HS-5 (cell line): ENCODE data around the gene ABAT.
"Not testable (repeated sequence)": the region's sequence is repeated elsewhere in the genome, so short reads cannot be mapped to it uniquely, and the experiment has no call there.

Source experiments
- DNase-seq: peaks from one replicate; pipeline ENCODE4 v3.0.0-alpha.2; 2012; ENCODE audit warnings: low read depth

ABAT gene

DNA sequence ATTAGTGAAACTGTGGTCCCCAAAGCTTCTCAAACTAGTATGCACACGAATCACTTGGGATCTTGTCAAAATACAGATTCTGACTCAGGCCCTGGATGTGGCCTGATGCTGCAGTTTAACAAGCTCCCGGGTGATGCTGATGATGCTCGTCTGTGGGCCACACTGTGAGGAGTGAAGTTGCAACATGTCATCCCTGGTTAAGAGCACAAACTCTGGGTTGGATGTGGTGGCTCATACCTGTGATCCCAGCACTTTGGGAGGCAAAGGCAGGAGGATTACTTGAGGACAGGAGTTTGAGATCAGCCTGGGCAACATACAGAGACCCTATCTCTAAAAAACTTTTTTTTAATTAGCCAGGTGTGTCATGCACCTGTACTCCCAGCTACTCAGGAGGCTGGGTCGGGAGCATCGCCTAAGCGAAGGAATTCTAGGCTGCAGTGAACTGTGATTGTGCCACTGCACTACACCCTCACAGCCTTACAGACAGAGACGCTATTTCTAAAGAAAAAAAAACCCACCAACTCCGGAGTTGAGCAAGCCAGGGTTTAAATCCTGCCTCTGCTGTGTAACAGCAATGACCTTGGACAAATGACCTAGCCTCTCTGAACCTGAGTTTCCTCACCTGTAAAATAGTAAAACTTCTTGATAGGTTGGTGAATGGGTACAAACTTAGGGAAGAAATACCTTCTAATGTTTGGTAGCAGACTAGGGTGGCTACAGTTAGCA is 24.4 kb upstream of the ABAT start:
- DNase-seq, result no peak

GRCh38 chr16:8651958-8652357 is 22.5 kb upstream of the ABAT start:
- not testable (repeated sequence) for DNase-seq

- DNase-seq, result no peak
These were observed 19.2 kb upstream of the ABAT start for GRCh38 chr16:8655184-8655717.

- no peak for DNase-seq
These were observed 18.0 kb upstream of the ABAT start for GRCh38 chr16:8656376-8656775.

GRCh38 chr16:8660841-8661301 is 13.5 kb upstream of the ABAT start:
- peak; percentile 28 for DNase-seq

DNA sequence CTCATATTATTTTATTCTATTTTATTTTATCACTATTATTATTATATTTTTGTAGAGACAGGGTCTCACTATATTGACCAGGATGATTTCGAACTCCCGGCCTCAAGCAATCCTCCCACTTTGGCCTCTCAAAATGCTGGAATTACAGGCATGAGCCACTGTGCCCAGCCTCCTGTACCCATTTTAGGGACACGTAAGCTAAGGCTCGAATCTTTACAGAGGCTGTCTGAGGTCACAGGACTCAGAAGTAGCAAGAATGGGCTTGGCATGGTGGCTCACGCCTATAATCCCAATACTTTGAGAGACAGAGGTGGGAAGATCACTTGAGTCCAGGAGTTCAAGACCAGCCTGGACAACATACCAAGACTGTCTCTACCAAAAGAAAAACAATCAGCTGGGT is 12.7 kb upstream of the ABAT start:
- no peak for DNase-seq

DNA sequence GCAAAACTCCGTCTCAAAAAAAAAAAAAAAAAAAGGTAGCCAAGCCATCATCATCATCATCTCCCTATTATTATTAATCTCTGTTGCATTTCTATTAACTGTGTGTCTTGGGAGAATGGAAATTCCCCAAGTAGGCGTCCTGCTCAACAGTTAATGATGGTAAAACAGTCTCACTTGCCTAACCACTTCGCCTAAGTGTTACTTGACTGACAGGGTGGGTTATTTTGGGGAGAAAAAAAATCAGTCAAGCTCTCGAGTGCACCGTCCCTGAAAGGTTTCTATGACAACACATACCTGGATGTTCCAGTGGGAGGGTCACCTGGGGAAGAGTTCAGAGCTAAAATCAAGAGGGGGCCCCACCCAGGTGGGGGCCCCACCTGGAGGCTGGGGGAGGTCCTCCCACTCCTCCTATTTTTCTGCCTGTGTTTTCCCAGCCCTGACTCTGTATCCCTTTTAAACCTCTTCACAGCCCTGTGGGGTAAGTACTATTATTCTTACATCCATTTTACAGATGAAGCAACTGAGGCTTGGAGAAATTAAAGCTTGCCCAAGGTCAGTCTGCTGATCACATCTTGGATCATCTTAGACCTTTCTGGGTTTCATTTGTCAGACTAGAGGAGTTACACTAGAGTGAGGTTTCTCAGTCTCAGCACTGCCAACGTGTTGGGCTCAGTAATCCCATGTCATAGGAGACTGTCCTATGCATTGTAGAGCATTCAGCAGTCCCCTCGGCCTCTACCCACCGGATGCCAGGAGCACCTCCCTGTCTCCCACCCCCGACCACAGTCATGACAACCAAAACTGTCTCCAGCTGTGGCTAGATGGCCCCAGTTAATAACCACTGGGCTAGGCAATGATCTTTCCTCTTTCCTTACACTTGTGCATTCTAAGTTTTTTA is 11.0 kb upstream of the ABAT start:
- no peak for DNase-seq

- DNase-seq, result no peak
These were observed 8.9 kb upstream of the ABAT start for GRCh38 chr16:8665529-8665928.

DNA sequence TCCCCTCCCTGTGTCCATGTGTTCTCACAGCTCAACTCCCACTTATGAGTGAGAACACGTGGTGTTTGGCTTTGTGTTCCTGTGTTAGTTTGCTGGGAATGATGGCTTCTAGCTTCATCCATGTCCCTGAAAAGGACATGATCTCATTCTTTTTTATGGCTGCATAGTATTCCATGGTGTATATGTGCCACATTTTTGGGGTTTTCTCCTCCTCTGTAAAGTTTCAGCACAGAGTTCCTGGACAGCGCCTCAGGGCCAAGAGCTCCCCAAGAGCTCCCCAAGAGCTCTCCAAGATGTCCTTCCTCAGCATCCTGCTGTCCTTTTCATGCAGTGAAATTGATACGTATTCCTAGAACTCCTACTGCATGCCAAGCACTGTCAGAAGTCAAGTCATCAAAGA is 6.9 kb upstream of the ABAT start:
- no peak for DNase-seq

GRCh38 chr16:8668113-8668512 is 6.3 kb upstream of the ABAT start:
- DNase-seq, result no peak

DNA sequence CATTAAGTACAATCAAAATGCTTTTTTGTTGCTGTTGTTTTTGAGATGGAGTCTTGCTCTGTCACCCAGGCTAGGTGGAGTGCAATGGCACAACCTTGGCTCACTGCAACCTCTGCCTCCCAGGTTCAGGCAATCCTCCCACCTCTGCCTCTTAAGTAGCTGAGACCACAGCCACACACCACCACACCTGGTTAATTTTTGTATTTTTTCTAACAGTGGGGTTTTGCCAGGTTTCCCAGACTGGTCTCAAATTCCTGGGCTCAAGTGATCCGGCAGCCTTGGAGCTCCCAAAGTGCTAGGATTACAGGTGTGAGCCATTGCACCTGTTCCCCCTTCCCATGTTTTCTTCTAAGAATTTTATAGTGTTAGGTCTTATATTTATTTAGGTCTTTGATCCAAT is 4.9 kb upstream of the ABAT start:
- no peak for DNase-seq

GRCh38 chr16:8670014-8670560 is 4.3 kb upstream of the ABAT start:
- DNase-seq, result no peak

- no peak for DNase-seq
These were observed 605 bp upstream of the ABAT start for GRCh38 chr16:8673611-8674412.

DNA sequence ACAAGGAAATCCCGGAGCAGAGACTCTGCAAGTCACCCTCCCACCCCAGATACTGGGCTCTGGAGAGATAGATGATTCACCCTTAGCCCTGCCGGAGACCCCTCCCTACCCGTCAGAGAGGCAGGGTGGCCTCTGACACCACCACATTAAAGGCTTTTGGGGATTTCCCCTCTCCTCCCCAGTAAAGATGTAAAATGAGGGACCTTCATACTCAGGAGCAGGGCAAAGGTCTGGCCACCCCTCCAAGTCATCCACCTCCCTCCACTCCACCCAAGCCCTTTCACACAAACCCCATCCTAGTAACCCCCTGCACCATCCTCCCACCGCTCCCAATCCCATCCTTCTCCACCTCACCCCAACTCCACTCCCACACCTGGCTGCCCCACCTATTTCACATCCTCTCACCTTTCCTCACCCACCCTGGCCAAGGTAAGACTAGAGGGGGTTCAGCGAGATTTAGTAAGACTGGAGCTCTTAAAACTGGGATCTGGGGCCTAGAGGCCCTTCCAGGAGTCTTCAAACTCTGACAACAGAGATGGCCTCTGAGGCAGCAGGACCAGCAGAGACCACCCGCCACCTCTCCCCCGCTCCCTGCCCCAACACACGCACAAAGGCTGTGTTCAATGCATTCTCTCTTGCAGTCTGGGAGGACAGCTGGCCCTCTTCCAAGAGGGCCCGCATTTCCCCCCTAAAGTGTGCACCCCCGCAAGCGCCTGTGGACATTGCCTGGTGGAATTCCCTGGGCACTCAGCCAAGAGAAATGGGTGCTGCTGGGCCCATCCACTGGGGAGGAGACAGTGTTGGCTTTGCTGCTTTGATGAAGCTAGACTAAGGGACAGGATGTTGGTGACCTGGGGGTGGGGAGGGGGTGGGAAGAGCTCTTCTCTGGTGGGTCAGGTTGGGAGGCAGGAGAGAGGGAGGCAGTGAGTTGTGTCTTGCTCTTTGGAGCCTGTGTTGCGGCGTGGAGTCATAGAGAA is 1.1 kb downstream of the ABAT start:
- no peak for DNase-seq

DNA sequence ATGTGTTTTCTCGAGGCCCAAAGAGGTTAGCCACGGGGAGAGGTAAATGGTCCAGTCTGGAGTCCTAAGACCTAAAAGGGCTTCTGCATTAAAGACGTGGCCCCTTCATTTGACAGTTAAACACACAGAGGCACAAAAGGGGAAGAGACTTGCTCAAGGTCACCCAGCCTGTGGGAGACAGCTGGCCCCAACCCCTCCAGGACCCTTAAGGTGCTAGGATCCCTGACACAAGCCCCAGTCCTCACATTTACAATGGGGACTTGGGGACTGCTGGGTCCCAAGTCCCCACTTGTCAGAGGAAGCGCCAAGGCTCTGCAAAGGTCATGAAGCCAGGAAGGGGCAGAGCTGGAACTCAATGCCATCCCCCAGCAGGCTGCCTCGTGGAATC is 1.7 kb downstream of the ABAT start:
- DNase-seq, result no peak

GRCh38 chr16:8676737-8677375 is 2.4 kb downstream of the ABAT start:
- no peak for DNase-seq

DNA sequence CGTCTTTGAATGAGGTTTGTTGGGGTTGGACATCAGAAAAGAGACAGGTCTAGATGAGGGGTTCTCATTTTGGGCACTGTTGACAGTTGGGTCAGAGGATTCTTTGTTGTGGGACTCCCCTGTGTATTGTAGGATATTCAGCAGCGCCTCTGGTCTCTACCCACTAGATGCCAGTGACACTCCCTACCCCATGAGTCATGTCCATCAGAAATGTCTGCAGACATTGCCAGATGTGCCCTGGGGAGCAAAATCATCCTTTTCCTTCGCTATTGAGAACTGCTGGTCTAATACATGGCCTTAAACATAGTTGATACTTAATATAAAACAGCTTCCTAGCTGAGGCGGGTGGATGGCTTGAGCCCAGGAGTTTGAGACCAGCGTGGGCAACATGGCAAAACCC is 3.1 kb downstream of the ABAT start:
- DNase-seq, result peak; percentile 48

- DNase-seq, result peak; percentile 87
These were observed 3.9 kb downstream of the ABAT start for GRCh38 chr16:8678068-8678927.

GRCh38 chr16:8679151-8679550 is 4.7 kb downstream of the ABAT start:
- no peak for DNase-seq
